BE2C (cell line): ENCODE data around the gene EZH2.
A peak's percentile ranks its signal among the peaks of the same experiment; 100 is the strongest.

Source experiments
- DNase-seq: peaks from one replicate; pipeline ENCODE4 v3.0.0-alpha.2; 2020
- H3K27me3 ChIP-seq: fragments of 250-450 bp; sonication (Bioruptor Pico); 2 replicates; pipeline ENCODE4 v1.5.1; 2020; ENCODE audit warnings: mild to moderate bottlenecking
- H3K36me3 ChIP-seq: fragments of 250-450 bp; sonication (Bioruptor Pico); 2 replicates; pipeline ENCODE4 v1.5.1; 2020; ENCODE audit warnings: mild to moderate bottlenecking
- H3K4me1 ChIP-seq: fragments of 250-450 bp; sonication (Bioruptor Pico); 2 replicates; pipeline ENCODE4 v1.5.1; 2020
- H3K4me3 ChIP-seq: 2 replicates; pipeline ENCODE4 v1.5.1; 2011; ENCODE audit warnings: low read depth, low read length
- H3K9me3 ChIP-seq: fragments of 250-450 bp; sonication (Bioruptor Pico); 2 replicates; pipeline ENCODE4 v1.5.1; 2020
- CTCF ChIP-seq: IDR thresholded peaks from 2 replicates; pipeline ENCODE4 v1.5.1; 2012; ENCODE audit warnings: mild to moderate bottlenecking, low read depth, low read length

The EZH2 gene

GRCh38 chr7:148862481-148862880 lies 21.6 kb downstream of the EZH2 start:
- DNase-seq: no peak
- H3K4me1 ChIP-seq: peaks cover 23% of the 10 kb centered on the region
- H3K9me3 ChIP-seq: no peaks in the 10 kb centered on the region
- TF ChIP-seq CTCF: no peak
- H3K4me3 ChIP-seq: no peak overlapping the region
- H3K27me3 ChIP-seq: no peaks in the 10 kb centered on the region
- no peaks in the 10 kb centered on the region for H3K36me3 ChIP-seq

GRCh38 chr7:148858489-148858888 lies 25.6 kb downstream of the EZH2 start:
- Histone ChIP-seq H3K36me3 (no peaks in the 10 kb centered on the region), H3K9me3 (no peaks in the 10 kb centered on the region), H3K4me1 (peaks cover 32% of the 10 kb centered on the region), H3K4me3 (no peak overlapping the region), H3K27me3 (no peaks in the 10 kb centered on the region)
- no peak for TF ChIP-seq CTCF
- DNase-seq: no peak

- peaks cover 25% of the 10 kb centered on the region for H3K4me1 ChIP-seq
- no peak for DNase-seq
- H3K4me3 ChIP-seq: no peak overlapping the region
Observed at GRCh38 chr7:148856891-148857290, 27.2 kb downstream of the EZH2 start.

GRCh38 chr7:148856578-148856881 lies 27.6 kb downstream of the EZH2 start:
- peaks cover 25% of the 10 kb centered on the region for H3K4me1 ChIP-seq
- no peaks in the 10 kb centered on the region for H3K9me3 ChIP-seq
- no peak for DNase-seq
- no peaks in the 10 kb centered on the region for H3K36me3 ChIP-seq
- no peak; the same call in 1 of the 2 replicates for TF ChIP-seq CTCF
- no peak overlapping the region for H3K4me3 ChIP-seq
- no peaks in the 10 kb centered on the region for H3K27me3 ChIP-seq

More at GRCh38 chr7:148856891-148857290, 27.2 kb downstream of the EZH2 start:
- no peaks in the 10 kb centered on the region for H3K9me3 ChIP-seq
- no peaks in the 10 kb centered on the region for H3K27me3 ChIP-seq
- no peak for TF ChIP-seq CTCF
- H3K36me3 ChIP-seq: no peaks in the 10 kb centered on the region

GRCh38 chr7:148854983-148855382 lies 29.1 kb downstream of the EZH2 start:
- H3K27me3 ChIP-seq: no peaks in the 10 kb centered on the region
- no peak overlapping the region for H3K4me3 ChIP-seq
- peak; percentile 28 for DNase-seq
- H3K36me3 ChIP-seq: no peaks in the 10 kb centered on the region
- TF ChIP-seq CTCF: no peak
- H3K4me1 ChIP-seq: peaks cover 16% of the 10 kb centered on the region; the same call in 1 of the 2 replicates
- H3K9me3 ChIP-seq: no peaks in the 10 kb centered on the region

- Histone ChIP-seq H3K27me3 (no peaks in the 10 kb centered on the region), H3K36me3 (no peaks in the 10 kb centered on the region), H3K4me1 (peaks cover 20% of the 10 kb centered on the region), H3K9me3 (no peaks in the 10 kb centered on the region), H3K4me3 (no peak overlapping the region)
- no peak for TF ChIP-seq CTCF
- no peak for DNase-seq
Observed at GRCh38 chr7:148852272-148852671, 31.8 kb downstream of the EZH2 start.
